H9 (cell line): ENCODE data around the gene ADAMTSL4. TPM values are rescaled to one million over a fixed set of nuclear protein-coding genes. Genes with fewer than 3 reads are reported as not detected.

ENCODE experiments used
- DNase-seq: peaks from one replicate; pipeline ENCODE4 v3.0.0-alpha.2; 2017
- H2AFZ ChIP-seq: one replicate; pipeline ENCODE4 v1.6.1; 2013; ENCODE audit warnings: mild to moderate bottlenecking, low read length, control low read depth, moderate library complexity
- H2AK5ac ChIP-seq: 2 replicates; pipeline ENCODE4 v1.6.1; 2013; ENCODE audit warnings: low read length, control low read depth, mixed read lengths; ENCODE audit not compliant: insufficient read length
- H2BK120ac ChIP-seq: one replicate; pipeline ENCODE4 v1.6.1; 2013; ENCODE audit warnings: low read depth, mild to moderate bottlenecking, low read length, control low read depth, inconsistent platforms; ENCODE audit not compliant: poor library complexity, severe bottlenecking
- H2BK12ac ChIP-seq: 2 replicates; pipeline ENCODE4 v1.6.1; 2013; ENCODE audit warnings: low read length, control low read depth, mixed read lengths, low read depth; ENCODE audit not compliant: insufficient read length
- H2BK15ac ChIP-seq: 2 replicates; pipeline ENCODE4 v1.6.1; 2013; ENCODE audit warnings: low read depth, low read length, control low read depth
- H2BK20ac ChIP-seq: one replicate; pipeline ENCODE4 v1.6.1; 2013; ENCODE audit warnings: low read depth, mild to moderate bottlenecking, low read length, control low read depth, inconsistent platforms; ENCODE audit not compliant: poor library complexity, severe bottlenecking
- H2BK5ac ChIP-seq: 2 replicates; pipeline ENCODE4 v1.6.1; 2013; ENCODE audit warnings: low read length, control low read depth, mixed read lengths; ENCODE audit not compliant: insufficient read length
- H3K14ac ChIP-seq: 2 replicates; pipeline ENCODE4 v1.6.1; 2013; ENCODE audit warnings: low read length, control low read depth; ENCODE audit not compliant: insufficient read depth
- H3K18ac ChIP-seq: 2 replicates; pipeline ENCODE4 v1.6.1; 2013; ENCODE audit warnings: low read depth, mild to moderate bottlenecking, mixed read lengths, low read length, control low read depth; ENCODE audit not compliant: insufficient read length
- H3K23ac ChIP-seq: 2 replicates; pipeline ENCODE4 v1.6.1; 2013; ENCODE audit warnings: low read length, control low read depth, mixed read lengths, low read depth; ENCODE audit not compliant: insufficient read length
- H3K23me2 ChIP-seq: 2 replicates; pipeline ENCODE4 v1.6.1; 2013; ENCODE audit warnings: low read depth, mild to moderate bottlenecking, mixed read lengths, low read length, control low read depth; ENCODE audit not compliant: insufficient read length, poor library complexity, severe bottlenecking
- H3K27ac ChIP-seq: 2 replicates; pipeline ENCODE4 v1.5.1; 2013; ENCODE audit warnings: low read length, control low read depth, mixed read lengths, low read depth; ENCODE audit not compliant: insufficient read length
- H3K27me3 ChIP-seq: 2 replicates; pipeline ENCODE4 v1.6.1; 2013; ENCODE audit warnings: low read length, control low read depth, inconsistent platforms; ENCODE audit not compliant: insufficient read depth
- H3K4ac ChIP-seq: 2 replicates; pipeline ENCODE4 v1.6.1; 2013; ENCODE audit warnings: low read depth, mild to moderate bottlenecking, control low read depth, inconsistent platforms, low read length, moderate library complexity
- H3K4me1 ChIP-seq: 2 replicates; pipeline ENCODE4 v1.6.1; 2013; ENCODE audit warnings: low read length, control low read depth, inconsistent platforms; ENCODE audit not compliant: insufficient read depth
- H3K4me2 ChIP-seq: 2 replicates; pipeline ENCODE4 v1.6.1; 2013; ENCODE audit warnings: low read length, control low read depth, mixed read lengths; ENCODE audit not compliant: insufficient read length, insufficient read depth
- H3K56ac ChIP-seq: 2 replicates; pipeline ENCODE4 v1.6.1; 2013; ENCODE audit warnings: low read depth, mild to moderate bottlenecking, mixed read lengths, low read length, control low read depth; ENCODE audit not compliant: insufficient read length
- H3K79me1 ChIP-seq: 2 replicates; pipeline ENCODE4 v1.6.1; 2013; ENCODE audit warnings: low read depth, mild to moderate bottlenecking, moderate library complexity, low read length, control low read depth, inconsistent platforms; ENCODE audit not compliant: insufficient read depth, poor library complexity, severe bottlenecking
- H3K79me2 ChIP-seq: 2 replicates; pipeline ENCODE4 v1.6.1; 2013; ENCODE audit warnings: low read length, control low read depth, inconsistent platforms; ENCODE audit not compliant: insufficient read depth
- H3K9ac ChIP-seq: 2 replicates; pipeline ENCODE4 v1.6.1; 2013; ENCODE audit warnings: low read length, control low read depth, mixed read lengths; ENCODE audit not compliant: insufficient read length; ENCODE audit errors: extremely low read depth
- H3K9me3 ChIP-seq: one replicate; pipeline ENCODE4 v1.6.1; 2013; ENCODE audit warnings: low read depth, low read length, inconsistent platforms; ENCODE audit not compliant: control insufficient read depth
- H3T11ph ChIP-seq: one replicate; pipeline ENCODE4 v1.6.1; 2013; ENCODE audit warnings: mild to moderate bottlenecking, low read length, control low read depth, inconsistent platforms
- H4K20me1 ChIP-seq: one replicate; pipeline ENCODE4 v1.6.1; 2013; ENCODE audit not compliant: control insufficient read depth, insufficient read length, insufficient read depth
- H4K5ac ChIP-seq: 2 replicates; pipeline ENCODE4 v1.6.1; 2013; ENCODE audit warnings: low read depth, mild to moderate bottlenecking, mixed read lengths, low read length, control low read depth; ENCODE audit not compliant: insufficient read length
- H4K8ac ChIP-seq: replicated peaks from 2 replicates; pipeline ENCODE4 v1.6.1; 2013; ENCODE audit warnings: low read length, control low read depth, mixed read lengths, low read depth; ENCODE audit not compliant: insufficient read length
- H4K91ac ChIP-seq: 2 replicates; pipeline ENCODE4 v1.6.1; 2013; ENCODE audit warnings: low read depth, mild to moderate bottlenecking, moderate library complexity, mixed read lengths, low read length, control low read depth; ENCODE audit not compliant: insufficient read length
- H3K27ac Mint-ChIP-seq, 3 experiments: 2 replicates in 2 of 3; 3 replicates in 1 of 3; pipeline ENCODE4 v1.8.0; 2020 to 2021; ENCODE audit warnings: mixed read lengths in 3 of 3, mild to moderate bottlenecking in 1 of 3, moderate library complexity in 1 of 3
- H3K27me3 Mint-ChIP-seq: 2 replicates; pipeline ENCODE4 v1.8.0; 2021; ENCODE audit warnings: low read depth, mild to moderate bottlenecking, moderate library complexity, mixed read lengths
- H3K36me3 Mint-ChIP-seq, 3 experiments: 2 replicates in 2 of 3; 3 replicates in 1 of 3; pipeline ENCODE4 v1.8.0; 2020 to 2021; ENCODE audit warnings: low read depth in 3 of 3, mixed read lengths in 3 of 3; ENCODE audit not compliant: insufficient read depth in 1 of 3
- H3K4me1 Mint-ChIP-seq, 2 experiments: 2 replicates each; pipeline ENCODE4 v1.8.0; 2020; ENCODE audit warnings: mixed read lengths in 2 of 2
- H3K4me3 Mint-ChIP-seq, 2 experiments: 2 replicates in 1 of 2; 3 replicates in 1 of 2; pipeline ENCODE4 v1.8.0; 2020 to 2021; ENCODE audit warnings: mild to moderate bottlenecking in 2 of 2, mixed read lengths in 2 of 2, moderate library complexity in 1 of 2
- H3K9me3 Mint-ChIP-seq, 2 experiments: 2 replicates in 1 of 2; 3 replicates in 1 of 2; pipeline ENCODE4 v1.8.0; 2020; ENCODE audit warnings: mild to moderate bottlenecking in 2 of 2, mixed read lengths in 2 of 2, moderate library complexity in 1 of 2
- CTCF ChIP-seq: fragments of 200-600 bp; sonication (generic); conservative IDR thresholded peaks from 3 replicates; pipeline ENCODE4 v1.8.0; 2021; ENCODE audit warnings: antibody characterized with exemption, mild to moderate bottlenecking
- WGBS: extraction: QIAGEN DNeasy Blood & Tissue Kit; methylation state at CpG from one replicate; pipeline ENCODE4 v1.1.7; 2013; ENCODE audit warnings: missing lambda C conversion rate, low lambda C conversion rate, mixed read lengths; ENCODE audit not compliant: insufficient read length; ENCODE audit errors: extremely low coverage; 5-methylcytosine and 5-hydroxymethylcytosine counted together
- total RNA-seq: library from RNA; stranded (reverse); gene quantifications from 2 replicates; pipeline ENCODE4 v1.2.1, GENCODE V29; 2021

The ADAMTSL4 gene
- total RNA-seq, 1 experiment from 2014 or later, result 6.1 TPM

- peaks cover 0 to 17% of the 10 kb centered on the region in 2 experiments for H3K4me1 Mint-ChIP-seq
- no peaks in the 10 kb centered on the region for H3K27me3 Mint-ChIP-seq
- peaks cover 23 to 40% (median 30%) of the 10 kb centered on the region in 3 experiments for H3K36me3 Mint-ChIP-seq
- Histone ChIP-seq H3K4me2 (no peak overlapping the region), H3K4me1 (no peaks in the 10 kb centered on the region), H3K27me3 (no peaks in the 10 kb centered on the region), H3K23me2 (no peaks in the 10 kb centered on the region), H3K56ac (no peak overlapping the region), H3K23ac (no peak overlapping the region), H2BK120ac (no peak overlapping the region), H2BK12ac (no peak overlapping the region), H4K8ac (no peak overlapping the region), H3K79me2 (no peaks in the 10 kb centered on the region), H3K18ac (no peak overlapping the region), H3T11ph (no peak overlapping the region), H3K4ac (no peak overlapping the region), H4K5ac (no peak overlapping the region), H4K91ac (no peak overlapping the region), H3K14ac (no peak overlapping the region), H2BK15ac (no peak overlapping the region), H3K9me3 (no peaks in the 10 kb centered on the region), H3K27ac (no peak overlapping the region), H2AK5ac (no peak overlapping the region), H2BK5ac (no peak overlapping the region), H3K9ac (no peak overlapping the region), H2BK20ac (no peak overlapping the region), H4K20me1 (no peaks in the 10 kb centered on the region), H3K79me1 (no peaks in the 10 kb centered on the region), H2AFZ (no peak overlapping the region)
- peak overlapping the region in 1 of 3 experiments; percentile 73; a peak in 2 of 7 replicates for H3K27ac Mint-ChIP-seq
- no peak for TF ChIP-seq CTCF
- DNase-seq, result no peak
- no CpG with 5 or more reads among the region's 7 CpGs for WGBS
- H3K4me3 Mint-ChIP-seq, result no peak overlapping the region; a peak in 1 of 5 replicates
- peaks cover 11 to 15% of the 10 kb centered on the region in 2 experiments for H3K9me3 Mint-ChIP-seq
Measured at GRCh38 chr1:150596095-150596892, 47.1 kb downstream of the ADAMTSL4 start.
